NB4 (cell line): Measurements from ENCODE around the gene LYSMD1.
A peak's percentile ranks its signal among the peaks of the same experiment; 100 is the strongest.

ENCODE experiments used
- DNase-seq: peaks from one replicate; pipeline ENCODE4 v3.0.0; 2010; ENCODE audit warnings: low read depth
- H3K4me3 ChIP-seq: one replicate; pipeline ENCODE4 v1.5.1; 2011; ENCODE audit warnings: mild to moderate bottlenecking, low read depth, low read length, moderate library complexity
- MYC ChIP-seq: IDR thresholded peaks from 2 replicates; pipeline ENCODE4 v1.6.1; 2011; ENCODE audit warnings: low read depth, low read length
- POLR2A ChIP-seq: IDR thresholded peaks from 2 replicates; pipeline ENCODE4 v1.6.1; 2011; ENCODE audit warnings: mild to moderate bottlenecking; ENCODE audit not compliant: insufficient read length; ENCODE audit errors: extremely low read depth
- TF ChIP-seq, protein P1 (sequence below): IDR thresholded peaks from 2 replicates; pipeline ENCODE4 v1.6.1; 2011; ENCODE audit warnings: low read depth, low read length
- TF ChIP-seq, protein P2 (sequence below): IDR thresholded peaks from one replicate; pipeline ENCODE4 v1.5.1; 2012; ENCODE audit warnings: low read depth, low read length

LYSMD1 gene

DNA sequence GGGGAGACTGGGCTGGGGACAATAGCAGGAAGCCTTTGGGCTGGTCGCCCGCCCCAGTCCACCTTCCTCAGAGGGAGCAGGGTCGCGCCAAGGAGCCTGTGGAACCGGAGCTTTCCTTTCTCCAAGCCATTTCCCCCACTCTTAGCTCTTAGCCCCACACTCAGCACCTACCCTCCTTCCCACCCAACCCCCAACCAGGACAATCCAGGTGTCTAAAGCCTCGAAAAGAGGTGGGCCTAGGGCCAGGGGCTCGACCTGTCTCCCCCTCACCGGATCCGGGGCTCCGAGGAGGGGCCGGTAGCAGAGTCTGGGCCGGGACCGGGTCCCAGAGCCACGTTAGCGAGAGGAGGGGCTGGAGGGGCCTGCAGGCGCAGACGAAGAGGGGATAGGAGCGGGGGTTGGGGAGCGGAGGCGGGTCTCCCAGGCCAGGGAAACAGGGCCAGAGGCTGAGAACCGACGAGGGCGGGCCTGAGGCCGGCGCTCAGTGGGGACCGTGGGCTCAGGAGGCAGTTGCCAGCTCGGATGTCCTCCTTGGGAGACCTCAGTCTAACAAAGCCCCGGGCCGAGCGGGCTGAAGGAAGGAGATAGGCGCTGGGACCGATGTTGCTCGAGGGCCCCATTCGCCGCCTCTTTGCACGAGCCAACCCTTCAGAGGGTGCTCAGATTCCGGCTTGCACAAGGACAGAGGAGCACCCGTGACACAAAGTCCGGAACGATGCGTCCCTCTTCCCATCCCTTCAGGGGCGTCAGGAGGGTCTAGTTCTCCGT is 20.2 kb downstream of the LYSMD1 start:
- no peak overlapping the region for H3K4me3 ChIP-seq

GRCh38 chr1:151144474-151145303 is 21.0 kb downstream of the LYSMD1 start:
- TF ChIP-seq, protein P1, sequence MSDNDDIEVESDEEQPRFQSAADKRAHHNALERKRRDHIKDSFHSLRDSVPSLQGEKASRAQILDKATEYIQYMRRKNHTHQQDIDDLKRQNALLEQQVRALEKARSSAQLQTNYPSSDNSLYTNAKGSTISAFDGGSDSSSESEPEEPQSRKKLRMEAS = no peak
- TF ChIP-seq POLR2A (no peak), MYC (no peak)
- TF ChIP-seq, protein P2, sequence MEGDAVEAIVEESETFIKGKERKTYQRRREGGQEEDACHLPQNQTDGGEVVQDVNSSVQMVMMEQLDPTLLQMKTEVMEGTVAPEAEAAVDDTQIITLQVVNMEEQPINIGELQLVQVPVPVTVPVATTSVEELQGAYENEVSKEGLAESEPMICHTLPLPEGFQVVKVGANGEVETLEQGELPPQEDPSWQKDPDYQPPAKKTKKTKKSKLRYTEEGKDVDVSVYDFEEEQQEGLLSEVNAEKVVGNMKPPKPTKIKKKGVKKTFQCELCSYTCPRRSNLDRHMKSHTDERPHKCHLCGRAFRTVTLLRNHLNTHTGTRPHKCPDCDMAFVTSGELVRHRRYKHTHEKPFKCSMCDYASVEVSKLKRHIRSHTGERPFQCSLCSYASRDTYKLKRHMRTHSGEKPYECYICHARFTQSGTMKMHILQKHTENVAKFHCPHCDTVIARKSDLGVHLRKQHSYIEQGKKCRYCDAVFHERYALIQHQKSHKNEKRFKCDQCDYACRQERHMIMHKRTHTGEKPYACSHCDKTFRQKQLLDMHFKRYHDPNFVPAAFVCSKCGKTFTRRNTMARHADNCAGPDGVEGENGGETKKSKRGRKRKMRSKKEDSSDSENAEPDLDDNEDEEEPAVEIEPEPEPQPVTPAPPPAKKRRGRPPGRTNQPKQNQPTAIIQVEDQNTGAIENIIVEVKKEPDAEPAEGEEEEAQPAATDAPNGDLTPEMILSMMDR = no peak
- no peak for DNase-seq
- no peak overlapping the region for H3K4me3 ChIP-seq

More for the DNA sequence above, 20.2 kb downstream of the LYSMD1 start:
- DNase-seq = no peak
- TF ChIP-seq, protein P1 = no peak
- TF ChIP-seq POLR2A = no peak
- TF ChIP-seq MYC = no peak
- TF ChIP-seq, protein P2 = no peak

DNA sequence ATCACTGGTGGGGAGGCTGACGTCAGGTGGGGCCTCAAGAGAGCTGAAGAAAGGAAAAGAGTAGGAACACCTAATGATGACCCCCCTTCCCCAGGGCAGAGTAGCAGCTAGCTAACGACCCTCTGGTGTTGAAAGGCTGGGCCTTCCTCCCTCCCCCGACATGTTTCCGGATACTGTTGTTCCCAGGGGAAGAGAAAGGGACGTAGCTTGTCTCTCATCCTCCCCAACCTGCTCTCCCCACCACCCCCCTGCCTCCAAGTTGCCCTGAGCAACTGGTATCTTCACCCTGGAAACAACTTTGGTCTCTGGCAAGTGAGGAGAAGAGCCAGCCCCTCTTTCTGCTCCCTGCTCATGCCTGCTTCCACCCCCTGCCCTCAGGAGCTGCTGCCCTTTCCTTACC is 21.7 kb downstream of the LYSMD1 start:
- TF ChIP-seq POLR2A = no peak
- no peak for TF ChIP-seq MYC
- TF ChIP-seq, protein P2 = no peak
- TF ChIP-seq, protein P1 = no peak
- no peak overlapping the region for H3K4me3 ChIP-seq

GRCh38 chr1:151143057-151143435 is 22.7 kb downstream of the LYSMD1 start:
- TF ChIP-seq, protein P2 = no peak
- TF ChIP-seq MYC (no peak), POLR2A (no peak)
- TF ChIP-seq, protein P1 = no peak
- no peak overlapping the region for H3K4me3 ChIP-seq

More for the DNA sequence above, 21.7 kb downstream of the LYSMD1 start:
- peak; percentile 28 for DNase-seq

GRCh38 chr1:151142411-151143056 is 23.2 kb downstream of the LYSMD1 start:
- no peak overlapping the region for H3K4me3 ChIP-seq
- no peak for DNase-seq
- TF ChIP-seq, protein P2 = no peak
- TF ChIP-seq POLR2A = no peak
- TF ChIP-seq, protein P1 = no peak
- TF ChIP-seq MYC = no peak

More at GRCh38 chr1:151143057-151143435, 22.7 kb downstream of the LYSMD1 start:
- no peak for DNase-seq
